GM06990 (cell line): ENCODE data around the gene CYSRT1.

Source experiments
- DNase-seq: peaks from one replicate; pipeline ENCODE4 v3.0.0-alpha.2; 2011; ENCODE audit not compliant: insufficient read length; ENCODE audit errors: extremely low read depth
- H3K27me3 ChIP-seq: replicated peaks from 2 replicates; pipeline ENCODE4 v1.6.0; 2011; ENCODE audit warnings: low read length; ENCODE audit not compliant: control insufficient read depth, insufficient read depth
- H3K36me3 ChIP-seq: 2 replicates; pipeline ENCODE4 v1.5.1; 2011; ENCODE audit warnings: low read length; ENCODE audit not compliant: control insufficient read depth, insufficient read depth
- H3K4me3 ChIP-seq: replicated peaks from 2 replicates; pipeline ENCODE4 v1.5.1; 2011; ENCODE audit warnings: low read depth, mild to moderate bottlenecking, control low read depth, low read length
- TF ChIP-seq, protein P1 (sequence below): IDR thresholded peaks from 2 replicates; pipeline ENCODE4 v1.5.1; 2011; ENCODE audit warnings: low read length, control low read depth, mild to moderate bottlenecking, inconsistent platforms; ENCODE audit not compliant: insufficient read depth, poor library complexity, severe bottlenecking

The CYSRT1 gene

DNA sequence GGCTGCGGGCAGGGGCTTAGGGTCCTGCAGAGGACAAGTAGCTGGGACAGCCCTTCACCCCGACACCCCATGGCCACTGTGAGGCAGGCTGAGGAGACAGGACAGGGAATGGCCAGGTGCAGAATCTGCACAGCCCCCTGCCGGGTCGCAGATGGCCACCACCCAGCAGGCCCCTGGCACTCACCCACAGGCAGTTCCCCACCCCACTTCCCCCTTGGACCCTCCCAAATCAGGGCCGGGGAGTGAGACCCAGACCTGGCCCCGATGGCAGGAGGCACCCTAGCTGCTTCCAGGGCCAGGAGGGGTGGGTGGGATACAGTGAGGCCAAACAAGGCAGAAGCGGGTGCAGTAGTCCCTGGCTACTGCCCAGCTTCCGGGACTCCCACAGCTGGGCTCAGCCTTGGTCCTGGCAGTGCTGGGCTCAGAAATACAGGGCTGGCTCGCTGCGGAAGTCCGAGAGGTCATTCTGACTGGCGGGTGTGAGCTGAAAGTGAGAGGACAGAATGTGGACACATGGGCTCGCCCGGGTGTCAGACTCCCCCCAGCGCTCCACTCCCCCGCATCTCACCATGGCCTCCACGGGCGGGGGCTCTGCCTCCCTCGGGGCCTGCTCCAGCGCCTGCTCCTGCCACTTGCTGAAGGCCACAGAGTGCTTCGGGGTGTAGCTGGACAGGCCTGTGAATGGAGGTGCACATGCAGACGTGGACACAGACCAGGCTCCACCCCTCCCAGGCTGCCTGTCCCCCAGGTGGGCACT is 33.1 kb upstream of the CYSRT1 start:
- Histone ChIP-seq H3K36me3 (peaks cover 11% of the 10 kb centered on the region), H3K4me3 (no peak overlapping the region), H3K27me3 (no peaks in the 10 kb centered on the region)
- no peak for DNase-seq
- TF ChIP-seq, protein P1, sequence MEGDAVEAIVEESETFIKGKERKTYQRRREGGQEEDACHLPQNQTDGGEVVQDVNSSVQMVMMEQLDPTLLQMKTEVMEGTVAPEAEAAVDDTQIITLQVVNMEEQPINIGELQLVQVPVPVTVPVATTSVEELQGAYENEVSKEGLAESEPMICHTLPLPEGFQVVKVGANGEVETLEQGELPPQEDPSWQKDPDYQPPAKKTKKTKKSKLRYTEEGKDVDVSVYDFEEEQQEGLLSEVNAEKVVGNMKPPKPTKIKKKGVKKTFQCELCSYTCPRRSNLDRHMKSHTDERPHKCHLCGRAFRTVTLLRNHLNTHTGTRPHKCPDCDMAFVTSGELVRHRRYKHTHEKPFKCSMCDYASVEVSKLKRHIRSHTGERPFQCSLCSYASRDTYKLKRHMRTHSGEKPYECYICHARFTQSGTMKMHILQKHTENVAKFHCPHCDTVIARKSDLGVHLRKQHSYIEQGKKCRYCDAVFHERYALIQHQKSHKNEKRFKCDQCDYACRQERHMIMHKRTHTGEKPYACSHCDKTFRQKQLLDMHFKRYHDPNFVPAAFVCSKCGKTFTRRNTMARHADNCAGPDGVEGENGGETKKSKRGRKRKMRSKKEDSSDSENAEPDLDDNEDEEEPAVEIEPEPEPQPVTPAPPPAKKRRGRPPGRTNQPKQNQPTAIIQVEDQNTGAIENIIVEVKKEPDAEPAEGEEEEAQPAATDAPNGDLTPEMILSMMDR = no peak

DNA sequence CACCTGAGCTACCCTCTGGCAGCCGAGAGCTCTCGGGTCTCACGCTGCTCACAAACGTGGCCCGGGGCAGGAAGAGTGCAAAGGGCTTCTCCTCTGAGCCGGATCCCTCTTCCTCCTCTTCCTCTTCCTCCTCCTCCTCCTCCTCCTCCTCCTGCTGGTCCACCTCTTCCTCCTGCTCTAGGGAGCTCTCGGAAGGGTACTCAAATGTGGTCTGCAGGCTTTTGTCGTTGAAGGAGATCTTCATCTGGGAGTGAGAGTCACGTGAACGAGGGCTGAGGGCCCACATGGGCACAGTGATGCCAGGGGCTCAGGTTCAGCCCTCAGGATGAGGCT is 32.6 kb upstream of the CYSRT1 start:
- TF ChIP-seq, protein P1 = no peak
- Histone ChIP-seq H3K27me3 (no peaks in the 10 kb centered on the region), H3K36me3 (peaks cover 9% of the 10 kb centered on the region), H3K4me3 (no peak overlapping the region)
- no peak for DNase-seq

DNA sequence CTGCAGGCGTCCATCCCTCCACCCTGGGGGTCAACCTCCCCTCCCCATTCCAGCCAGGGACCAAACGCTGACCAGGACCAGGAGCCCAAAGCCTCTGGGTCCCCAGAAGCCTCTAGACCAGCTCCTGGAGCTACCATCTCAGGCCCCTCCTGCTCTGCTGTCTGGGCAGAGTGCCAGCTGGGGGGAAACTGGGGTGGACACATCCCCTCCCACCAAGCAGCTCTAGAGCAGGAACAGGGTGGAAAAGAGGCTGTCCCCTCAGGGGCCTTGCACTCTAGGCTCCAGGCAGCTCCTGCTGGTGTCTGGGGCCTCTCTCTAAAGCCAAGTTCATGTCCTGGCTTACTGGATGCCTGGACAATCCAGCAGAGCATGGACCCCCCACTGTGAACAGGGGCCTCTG is 32.1 kb upstream of the CYSRT1 start:
- no peak for DNase-seq
- Histone ChIP-seq H3K4me3 (no peak overlapping the region), H3K27me3 (no peaks in the 10 kb centered on the region), H3K36me3 (peaks cover 9% of the 10 kb centered on the region)
- TF ChIP-seq, protein P1 = no peak

DNA sequence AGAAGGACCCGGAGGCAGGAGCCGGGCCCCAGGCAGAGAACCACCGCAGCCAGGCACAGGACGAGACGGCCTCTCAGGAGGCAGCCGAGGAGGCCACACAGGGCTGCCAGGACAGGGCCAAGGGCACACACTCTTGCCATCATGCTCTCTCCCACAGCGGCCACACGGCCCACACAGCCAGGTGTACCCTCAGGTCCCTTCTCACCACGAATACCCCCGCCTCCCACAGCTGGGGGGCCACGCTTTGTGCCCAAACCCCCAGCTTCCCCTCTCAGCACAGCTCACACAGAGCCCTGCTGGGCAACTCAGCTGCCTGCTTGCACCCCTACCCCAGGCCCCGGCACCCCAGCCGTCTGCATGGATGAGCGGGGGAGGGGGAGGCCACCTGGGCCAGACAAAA is 31.2 kb upstream of the CYSRT1 start:
- Histone ChIP-seq H3K27me3 (no peaks in the 10 kb centered on the region), H3K4me3 (no peak overlapping the region), H3K36me3 (peaks cover 9% of the 10 kb centered on the region)
- no peak for DNase-seq
- TF ChIP-seq, protein P1 = no peak

GRCh38 chr9:137194388-137194787 is 30.6 kb upstream of the CYSRT1 start:
- H3K36me3 ChIP-seq = peaks cover 9% of the 10 kb centered on the region
- DNase-seq = no peak
- H3K4me3 ChIP-seq = no peak overlapping the region
- no peaks in the 10 kb centered on the region for H3K27me3 ChIP-seq
- TF ChIP-seq, protein P1 = no peak

- peaks cover 9% of the 10 kb centered on the region for H3K36me3 ChIP-seq
- no peak for DNase-seq
- no peak overlapping the region for H3K4me3 ChIP-seq
- H3K27me3 ChIP-seq = no peaks in the 10 kb centered on the region
- TF ChIP-seq, protein P1 = no peak
These were observed 30.1 kb upstream of the CYSRT1 start for GRCh38 chr9:137194909-137195308.
